ENCODE results near the gene ANKRD13D. TPM values are rescaled to one million over a fixed set of nuclear protein-coding genes. Genes with fewer than 3 reads are reported as not detected.

Gene ANKRD13D
- total and polyA plus RNA-seq, 2 of the 8 experiments (the other 6 are each of a cell fraction or from before 2014, with no cell fraction given) = 24.9 to 26.5 TPM

DNA sequence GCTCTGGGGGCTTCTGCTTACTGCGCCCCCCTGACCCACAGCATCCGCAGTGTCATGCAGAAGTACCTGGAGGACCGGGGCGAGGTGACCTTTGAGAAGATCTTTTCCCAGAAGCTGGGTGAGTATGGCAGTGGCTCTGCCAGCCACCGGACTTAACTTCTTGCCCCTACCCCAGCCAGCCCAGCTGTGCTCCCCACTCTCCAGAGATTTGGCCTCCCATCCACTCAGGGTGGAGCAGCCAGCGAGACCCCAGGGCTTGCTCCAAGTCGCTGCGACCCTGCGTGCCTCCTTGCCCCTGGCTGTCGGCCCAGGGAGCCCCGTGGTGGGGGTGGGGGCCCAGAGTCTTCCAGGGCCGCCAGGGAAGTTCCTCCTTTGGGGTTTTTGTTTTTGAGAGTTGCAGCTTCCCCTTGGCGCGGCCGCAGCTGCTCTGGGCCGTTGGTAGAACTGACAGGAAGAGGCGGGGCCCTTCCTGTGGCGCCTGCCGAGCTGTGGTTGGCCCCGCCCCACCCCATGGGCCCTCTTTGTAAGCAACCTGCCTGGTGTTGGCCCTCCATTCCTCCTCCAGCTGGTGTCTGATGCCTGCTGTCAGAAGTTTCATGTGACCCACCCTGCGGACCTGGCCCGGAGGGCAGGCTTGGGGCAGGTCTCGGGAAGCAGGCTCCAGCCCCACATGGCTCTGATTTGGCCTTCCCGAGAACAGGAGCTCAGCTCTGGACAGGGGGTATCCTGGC lies 11.7 kb upstream of the ANKRD13D start:
- peak overlapping the region; percentile 21 to 54; a peak in 3 of 4 replicates for H3K4me2 ChIP-seq (ENCODE audit: insufficient read depth in 1 of 2, low read depth in 2 of 2, low read length in 2 of 2)
- 0 out of 2 replicates have a peak overlapping the region, but pooled peaks have one; percentile 80 for H2BK20ac ChIP-seq (ENCODE audit: low read length)
- H3K23me2 ChIP-seq (ENCODE audit: low read depth, low read length) = no peaks in the 10 kb centered on the region; the same call in 1 of the 2 replicates
- H2AFZ ChIP-seq (ENCODE audit: low read length) = no peak overlapping the region
- peak overlapping the region; percentile 90 for H3K18ac ChIP-seq (ENCODE audit: extremely low read depth, low read length)
- H2BK120ac ChIP-seq (replicated peaks; ENCODE audit: low read depth, low read length) = peak overlapping the region; percentile 72
- ChIA-PET CTCF (ENCODE audit: partially characterized antibody) (interaction anchor here (0.6 to 3.7 kb wide), 14 partner anchors 11 to 1586 kb away, joined by 3 to 27 read pairs (median 4); partner anchors contain the start of genes ANKRD13D and GRK2), POLR2A (ENCODE audit: partially characterized antibody) (interaction anchor here (0.6 to 1.1 kb wide), 6 partner anchors 9 to 1746 kb away, joined by 3 to 5 read pairs (median 4); partner anchors contain the start of gene ANKRD13D)
- H3K9me3 ChIP-seq (ENCODE audit: insufficient read depth in 2 of 2, low read depth in 1 of 2, low read length in 1 of 2) = no peaks in the 10 kb centered on the region
- H4K8ac ChIP-seq (ENCODE audit: extremely low read depth, insufficient read depth, low read length) = peak overlapping the region; percentile 3; the same call in 1 of the 2 replicates
- H4K91ac ChIP-seq (replicated peaks; ENCODE audit: insufficient read length, low read length) = peak overlapping the region; percentile 90
- peak overlapping the region in 1 of 4 experiments; percentile 8; a peak in 1 of 7 replicates for H3K9ac ChIP-seq (replicated peaks in 1 of 4; ENCODE audit: extremely low read depth in 1 of 4, low read depth in 3 of 4, low read length in 3 of 4)
- no peak overlapping the region for H3K14ac ChIP-seq (ENCODE audit: insufficient read length)
- H3K4me3 ChIP-seq (ENCODE audit: extremely low read depth in 1 of 4, insufficient read depth in 2 of 4, low read depth in 3 of 4, low read length in 4 of 4) = peak overlapping the region in 1 of 4 experiments; percentile 20; a peak in 1 of 8 replicates
- H3K4me1 ChIP-seq (replicated peaks in 1 of 4; ENCODE audit: control insufficient read depth in 3 of 4, insufficient read depth in 4 of 4, low read length in 3 of 4) = peaks cover 0 to 24% (median 15%) of the 10 kb centered on the region in 4 experiments; a peak in 6 of 7 replicates
- peak overlapping the region; percentile 86 for H2BK5ac ChIP-seq (ENCODE audit: low read depth, low read length)
- H3K4ac ChIP-seq (replicated peaks; ENCODE audit: insufficient read length, low read depth, low read length) = peak overlapping the region; percentile 41
- H3K27ac ChIP-seq (ENCODE audit: low read depth, low read length) = 0 out of 2 replicates have a peak overlapping the region, but pooled peaks have one; percentile 59
- peaks cover 0 to 31% of the 10 kb centered on the region in 2 experiments; a peak in 3 of 4 replicates for H3K79me2 ChIP-seq (ENCODE audit: control insufficient read depth in 1 of 2, insufficient read depth in 2 of 2, low read length in 2 of 2)
- WGBS, 2 experiments (ENCODE audit: extremely low coverage in 1 of 2, insufficient coverage in 1 of 2, insufficient read length in 1 of 2, insufficient replicate concordance in 2 of 2, low coverage in 1 of 2, low lambda C conversion rate in 2 of 2, missing lambda C conversion rate in 1 of 2) = 59% methylated on average over 23 of the region's 24 CpGs; no CpG with 5 or more reads in 1 of the 2 experiments
- peaks cover 14% of the 10 kb centered on the region for H3K79me1 ChIP-seq (ENCODE audit: low read depth, low read length)
- DNase-seq (ENCODE audit: low read depth in 1 of 2, low spot score in 2 of 2) (peak in 1 of 2 experiments; percentile 82), FAIRE-seq (no peak)
- no peak overlapping the region for H3K23ac ChIP-seq (ENCODE audit: insufficient read length)
- 0 out of 2 replicates have a peak overlapping the region, but pooled peaks have one; percentile 26 for H2AK5ac ChIP-seq (ENCODE audit: low read depth, low read length)
- peak overlapping the region; percentile 88; the same call in 1 of the 2 replicates for H2BK15ac ChIP-seq (ENCODE audit: low read length)
- H4K5ac ChIP-seq (ENCODE audit: insufficient read length, low read depth, low read length) = peak overlapping the region; percentile 8
- no peaks in the 10 kb centered on the region for H3K27me3 ChIP-seq (replicated peaks in 1 of 4; ENCODE audit: control insufficient read depth in 3 of 4, extremely low read depth in 1 of 4, insufficient read depth in 3 of 4, low read length in 3 of 4)
- H3K56ac ChIP-seq (replicated peaks; ENCODE audit: insufficient read length, low read depth, low read length) = peak overlapping the region; percentile 8
- peak overlapping the region; percentile 39; the same call in 1 of the 2 replicates for H2BK12ac ChIP-seq (ENCODE audit: low read depth, low read length)
- peaks cover 2 to 10% of the 10 kb centered on the region in 2 experiments for H4K20me1 ChIP-seq (replicated peaks in 1 of 2; ENCODE audit: control insufficient read depth in 1 of 2, insufficient read depth in 2 of 2, low read length in 2 of 2)
- H3K36me3 ChIP-seq (ENCODE audit: control insufficient read depth in 2 of 4, insufficient read depth in 4 of 4, low read length in 3 of 4) = peaks cover 12 to 28% (median 26%) of the 10 kb centered on the region in 4 experiments
- no peak for TF ChIP-seq JUN (IDR thresholded peaks at IDR 0.05; ENCODE audit: low read depth, low read length)
- TF ChIP-seq CHD1 (IDR thresholded peaks at IDR 0.05; ENCODE audit: low read depth, low read length) = no peak
- 0 out of 2 replicates have a peak, but pooled peaks have one; percentile 25 for TF ChIP-seq TCF12 (IDR thresholded peaks at IDR 0.05; ENCODE audit: low read depth, low read length)
- TF ChIP-seq YY1 (IDR thresholded peaks at IDR 0.05; ENCODE audit: low read depth, low read length) = peak; percentile 56; the same call in 1 of the 2 replicates
- 0 out of 2 replicates have a peak, but pooled peaks have one; percentile 1 for TF ChIP-seq SRF (IDR thresholded peaks at IDR 0.05; ENCODE audit: low read depth, low read length)
- no peak for TF ChIP-seq BACH1 (IDR thresholded peaks at IDR 0.05; ENCODE audit: low read length)
- TF ChIP-seq CBX8 (IDR thresholded peaks at IDR 0.05; ENCODE audit: borderline replicate concordance, low read depth, low read length) = no peak
- TF ChIP-seq KDM4A (IDR thresholded peaks at IDR 0.05; ENCODE audit: low read depth, low read length, severe bottlenecking) = no peak
- TF ChIP-seq TAF1 (IDR thresholded peaks at IDR 0.05; ENCODE audit: low read depth, low read length) = 0 out of 2 replicates have a peak, but pooled peaks have one; percentile 23
- TF ChIP-seq SP1 (IDR thresholded peaks at IDR 0.05; ENCODE audit: low read depth, low read length) = 0 out of 2 replicates have a peak, but pooled peaks have one; percentile 23
- peak; percentile 22 for TF ChIP-seq ASH2L (IDR thresholded peaks at IDR 0.05; ENCODE audit: low read length)
- TF ChIP-seq POU5F1 (IDR thresholded peaks at IDR 0.05; ENCODE audit: low read depth, low read length) = no peak
